ENCODE measurements around the gene CACNG4. TPM values are rescaled to one million over a fixed set of nuclear protein-coding genes. Genes with fewer than 3 reads are reported as not detected.

The CACNG4 gene
- total RNA-seq, 1 experiment from 2014 or later: not detected

- Histone ChIP-seq H4K20me1 (ENCODE audit: insufficient read depth) (no peaks in the 10 kb centered on the region), H3K4me3 (replicated peaks in 1 of 2; ENCODE audit: low read depth in 1 of 2, low read length in 2 of 2) (no peak overlapping the region), H3K36me3 (ENCODE audit: control insufficient read depth in 1 of 2, insufficient read depth in 2 of 2, low read length in 2 of 2) (no peaks in the 10 kb centered on the region), H3K9me3 (ENCODE audit: control insufficient read depth in 1 of 2, insufficient read depth in 1 of 2, low read depth in 1 of 2, low read length in 2 of 2) (no peaks in the 10 kb centered on the region), H3K9me2 (ENCODE audit: insufficient read depth) (no peaks in the 10 kb centered on the region), H3K27me3 (ENCODE audit: insufficient read depth, low read length) (no peaks in the 10 kb centered on the region), H3K9ac (ENCODE audit: low read length) (no peak overlapping the region), H2AFZ (ENCODE audit: low read depth, low read length, poor library complexity, severe bottlenecking) (no peak overlapping the region), H3K27ac (ENCODE audit: low read depth, low read length) (no peak overlapping the region), H3K4me2 (ENCODE audit: low read length) (no peak overlapping the region), H3K4me1 (ENCODE audit: control insufficient read depth in 1 of 2, insufficient read depth in 2 of 2, low read length in 2 of 2) (peaks cover 4 to 10% of the 10 kb centered on the region in 2 experiments; a peak in 2 of 4 replicates), H3K79me2 (ENCODE audit: insufficient read depth, low read length) (no peaks in the 10 kb centered on the region)
- intact Hi-C loops (cut with micrococcal nuclease): no loop called here
- ChIA-PET CTCF (no interaction called here), RAD21 (ENCODE audit: low non-redundant PET in 1 of 2, low total read pairs in 2 of 2, uncharacterized antibody in 2 of 2, unreplicated experiment in 2 of 2) (no interaction called here), POLR2A (no interaction called here)
- DNase-seq (ENCODE audit: low read depth, low spot score): no peak
- no TSS peak for BruUV-seq (replicated peaks)
- no peak for ATAC-seq
- TF ChIP-seq ZBTB33 (IDR thresholded peaks at IDR 0.05; ENCODE audit: extremely low read depth, insufficient replicate concordance, low read length) (no peak), POLR2AphosphoS5 (IDR thresholded peaks at IDR 0.05; ENCODE audit: low read depth, low read length) (no peak), REST (IDR thresholded peaks at IDR 0.05; ENCODE audit: low read depth) (no peak), ATF3 (IDR thresholded peaks at IDR 0.05) (no peak), EZH2phosphoT487 (IDR thresholded peaks at IDR 0.05; ENCODE audit: borderline replicate concordance) (no peak)
These were observed 45.6 kb upstream of the CACNG4 start for GRCh38 chr17:66918896-66919295.

Measured in HCT116 (cell line).